ENCODE measurements around the gene EAF1.
"Not testable (repeated sequence)": the region's sequence is repeated elsewhere in the genome, so short reads cannot be mapped to it uniquely, and the experiment has no call there.

Gene EAF1

GRCh38 chr3:15453501-15453900 is 26.1 kb downstream of the EAF1 start:
- no peak for DNase-seq

GRCh38 chr3:15453991-15454625 is 26.7 kb downstream of the EAF1 start:
- no peak for DNase-seq

DNA sequence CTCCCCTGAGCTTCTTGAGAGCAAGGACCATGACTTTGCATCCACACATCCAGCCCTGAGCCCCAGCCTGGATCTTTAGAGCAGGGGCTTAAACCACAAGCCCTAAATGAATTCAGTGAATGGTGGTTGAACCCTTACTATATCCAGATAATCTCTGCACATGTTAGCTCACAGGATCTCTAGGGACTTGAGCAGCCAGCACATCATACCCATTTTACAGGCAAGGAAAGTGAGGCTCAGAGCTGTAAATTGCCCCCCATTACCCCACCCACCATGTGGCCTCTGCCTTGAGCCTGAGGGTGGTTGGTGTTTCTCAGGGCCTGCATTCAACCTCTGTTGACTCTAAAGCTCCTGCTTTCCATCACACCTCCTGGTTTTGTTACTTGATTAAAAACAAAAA is 27.6 kb downstream of the EAF1 start:
- no peak for DNase-seq

GRCh38 chr3:15455756-15456155 is 28.4 kb downstream of the EAF1 start:
- DNase-seq, result no peak

GRCh38 chr3:15456321-15456720 is 28.9 kb downstream of the EAF1 start:
- DNase-seq, result no peak

GRCh38 chr3:15456915-15457314 is 29.5 kb downstream of the EAF1 start:
- not testable (repeated sequence) for DNase-seq

DNA sequence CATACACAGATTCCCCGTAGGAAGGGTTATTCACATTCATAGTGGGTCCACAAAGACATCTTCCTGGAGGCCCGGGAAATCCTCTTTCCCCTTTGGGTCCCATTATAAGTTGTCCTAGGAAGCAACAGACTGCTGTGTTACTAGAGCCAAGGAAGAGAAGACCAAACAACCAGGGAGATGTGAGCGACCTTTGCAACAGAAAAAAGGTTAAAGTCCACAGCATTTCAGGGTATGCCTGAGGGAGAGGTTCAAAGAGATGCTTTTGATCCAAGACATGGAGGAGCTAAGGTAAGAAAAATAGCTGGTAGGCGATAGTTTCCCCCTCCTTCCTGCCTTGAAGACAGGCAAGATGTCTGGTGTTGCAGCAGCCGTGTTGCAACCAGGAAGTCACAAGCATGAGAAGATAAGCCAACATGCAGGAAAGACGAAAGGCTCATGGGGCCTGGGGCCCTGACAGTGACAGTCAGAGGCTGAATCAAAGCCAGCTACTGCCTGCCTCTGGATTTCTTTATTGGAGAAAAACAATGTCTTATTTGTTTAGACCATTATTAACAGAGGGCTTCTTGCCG is 30.9 kb downstream of the EAF1 start:
- no peak for DNase-seq

DNA sequence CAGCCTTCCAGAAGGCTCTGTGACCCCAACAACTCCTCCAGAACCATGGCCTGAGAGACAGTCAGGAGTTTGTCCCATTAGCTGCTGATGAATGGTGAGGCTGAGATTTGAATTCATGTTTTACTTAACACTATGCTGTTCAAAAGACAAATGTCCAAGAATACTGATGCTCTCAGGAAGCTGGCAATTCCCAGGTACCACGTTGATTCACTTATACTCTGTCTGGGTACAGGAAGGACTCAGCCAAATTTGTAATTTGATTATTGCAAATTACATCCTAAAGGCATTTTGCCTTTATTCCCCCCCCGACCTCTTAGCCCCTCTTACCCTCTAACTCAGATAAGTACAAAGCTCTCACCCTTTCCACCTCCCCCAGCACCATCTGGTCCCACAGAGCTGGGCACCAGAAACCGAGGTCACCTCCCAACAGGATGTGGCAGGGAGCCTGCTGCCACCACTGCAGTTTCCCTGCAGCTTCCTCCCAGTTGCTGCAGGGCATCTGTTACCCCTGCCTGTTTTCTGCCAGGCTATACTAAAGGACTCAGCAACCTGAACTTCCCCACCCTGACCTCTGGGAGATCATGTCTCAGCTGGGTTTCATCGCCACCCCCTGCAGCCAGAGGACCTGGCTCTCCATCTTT is 33.6 kb downstream of the EAF1 start:
- no peak for DNase-seq

DNA sequence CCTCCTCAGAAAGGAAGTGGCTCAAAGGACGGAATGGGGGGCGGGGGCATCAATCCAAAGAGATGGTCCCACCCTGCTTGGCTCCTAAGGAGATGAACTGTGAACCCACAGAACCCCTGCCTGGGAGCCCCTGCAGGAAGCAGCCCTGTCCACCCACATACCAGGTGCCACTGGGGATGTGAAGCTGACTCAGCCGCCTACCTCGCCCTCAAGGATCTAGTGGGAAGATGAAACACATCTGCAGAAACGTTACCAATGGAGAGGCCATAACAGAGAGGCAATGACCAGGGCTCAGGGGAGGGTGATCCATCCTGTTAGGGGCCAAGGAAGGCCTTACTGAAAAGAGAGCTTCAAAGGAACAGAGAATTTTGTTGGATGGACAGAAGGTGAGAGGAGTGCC is 35.1 kb downstream of the EAF1 start:
- DNase-seq, result no peak

- DNase-seq, result no peak
Observed at GRCh38 chr3:15465876-15466585, 38.6 kb downstream of the EAF1 start.

GRCh38 chr3:15467227-15468181 is 40.1 kb downstream of the EAF1 start:
- no peak for DNase-seq

- DNase-seq, result no peak
Observed at GRCh38 chr3:15470261-15470660, 42.9 kb downstream of the EAF1 start.

DNA sequence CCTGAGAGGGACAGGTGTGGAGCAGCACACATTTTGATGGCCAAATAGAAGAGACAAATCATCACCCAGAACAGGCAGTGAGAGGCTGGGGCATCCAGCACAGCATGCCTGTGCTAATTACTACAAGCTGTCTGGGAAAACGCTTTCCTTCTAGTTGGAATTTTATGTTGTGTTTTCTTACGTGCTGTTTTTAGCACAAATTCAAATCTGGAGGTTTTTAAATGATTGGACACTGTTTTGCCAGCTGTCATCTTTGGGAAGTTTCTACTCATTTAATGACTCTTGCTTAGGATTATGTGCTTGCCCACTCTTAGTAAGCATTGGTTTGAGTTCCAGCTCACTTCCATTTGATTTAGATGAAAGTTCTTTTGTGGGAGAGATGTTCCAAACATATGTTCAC is 43.5 kb downstream of the EAF1 start:
- no peak for DNase-seq

GRCh38 chr3:15471861-15472260 is 44.5 kb downstream of the EAF1 start:
- DNase-seq, result no peak

GRCh38 chr3:15475161-15475560 is 47.8 kb downstream of the EAF1 start:
- DNase-seq, result no peak

DNA sequence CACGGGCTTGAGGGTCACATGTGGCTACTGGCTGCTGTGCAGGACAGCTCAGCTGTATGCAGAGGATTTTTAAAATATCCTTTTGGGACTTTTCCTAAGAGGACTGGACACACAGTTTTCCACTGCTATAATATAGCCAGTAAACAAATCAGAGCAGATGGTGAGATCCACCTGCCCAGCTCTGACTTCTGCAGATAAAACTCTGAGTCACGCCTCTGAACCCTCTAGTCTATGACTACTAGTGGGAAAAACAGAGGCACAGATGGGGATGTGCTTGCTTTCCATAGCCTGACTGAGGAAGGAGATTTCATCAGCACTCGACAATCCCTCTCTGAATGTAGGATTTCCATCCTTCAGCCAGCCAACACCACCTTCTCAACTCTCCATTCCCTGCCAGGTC is 49.0 kb downstream of the EAF1 start:
- DNase-seq, result no peak

- no peak for DNase-seq
Observed at GRCh38 chr3:15477951-15478639, 50.7 kb downstream of the EAF1 start.

- no peak for DNase-seq
Observed at GRCh38 chr3:15478640-15478979, 51.2 kb downstream of the EAF1 start.

- no peak for DNase-seq
Observed at GRCh38 chr3:15479400-15480224, 52.2 kb downstream of the EAF1 start.

- not testable (repeated sequence) for DNase-seq
Observed at GRCh38 chr3:15484551-15484950, 57.2 kb downstream of the EAF1 start.

DNA sequence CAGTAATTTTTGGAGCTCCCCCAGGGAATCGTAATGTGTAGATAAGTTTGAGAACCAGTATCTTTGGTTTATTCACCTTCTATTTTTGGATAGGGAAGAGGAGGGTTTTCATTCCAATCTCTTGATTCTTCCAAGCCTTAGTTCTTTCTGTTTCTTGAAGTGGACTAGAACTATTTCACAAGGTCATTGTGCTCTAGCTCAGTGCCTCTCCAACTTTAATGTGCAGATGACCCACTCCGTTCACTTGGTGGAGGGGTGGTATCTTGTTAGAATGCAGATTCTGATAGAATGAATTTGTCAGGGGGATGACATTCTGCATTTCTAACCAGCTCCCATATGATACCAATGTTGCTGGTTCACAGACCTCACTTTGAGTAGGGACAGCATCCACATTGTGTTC is 58.6 kb downstream of the EAF1 start:
- DNase-seq, result no peak

All from left hindlimb (tissue), 1 donor.